GM19240 (cell line): ENCODE measurements around the gene THADA.
A peak's percentile ranks its signal among the peaks of the same experiment; 100 is the strongest.
"Not testable (repeated sequence)": the region's sequence is repeated elsewhere in the genome, so short reads cannot be mapped to it uniquely, and the experiment has no call there.

Experiments used
- DNase-seq: peaks from one replicate; pipeline ENCODE4 v3.0.0; 2011; ENCODE audit warnings: low spot score; ENCODE audit not compliant: insufficient read length

THADA gene

GRCh38 chr2:43305012-43305411 lies 290.8 kb downstream of the THADA start:
- DNase-seq = no peak

DNA sequence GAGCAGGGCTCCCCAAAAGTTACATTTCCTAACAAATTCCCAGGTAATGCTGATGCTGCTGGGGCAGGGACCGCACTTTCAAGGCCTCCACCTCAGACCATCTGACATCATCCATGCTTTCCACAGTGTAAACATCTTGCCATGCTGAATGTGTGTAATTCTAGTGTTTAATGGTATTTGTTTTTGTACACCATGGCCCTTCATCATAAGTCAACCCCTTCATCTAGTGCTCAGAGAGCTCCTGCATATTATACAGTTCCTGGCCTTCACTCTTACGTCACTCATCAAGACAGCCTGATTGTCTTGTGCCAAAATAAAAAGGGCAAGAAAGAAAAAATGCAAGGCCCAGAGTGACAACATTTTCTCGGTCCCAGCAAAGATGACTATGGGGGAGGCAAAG lies 291.9 kb downstream of the THADA start:
- no peak for DNase-seq

- no peak for DNase-seq
These were observed 292.8 kb downstream of the THADA start for GRCh38 chr2:43302961-43303494.

DNA sequence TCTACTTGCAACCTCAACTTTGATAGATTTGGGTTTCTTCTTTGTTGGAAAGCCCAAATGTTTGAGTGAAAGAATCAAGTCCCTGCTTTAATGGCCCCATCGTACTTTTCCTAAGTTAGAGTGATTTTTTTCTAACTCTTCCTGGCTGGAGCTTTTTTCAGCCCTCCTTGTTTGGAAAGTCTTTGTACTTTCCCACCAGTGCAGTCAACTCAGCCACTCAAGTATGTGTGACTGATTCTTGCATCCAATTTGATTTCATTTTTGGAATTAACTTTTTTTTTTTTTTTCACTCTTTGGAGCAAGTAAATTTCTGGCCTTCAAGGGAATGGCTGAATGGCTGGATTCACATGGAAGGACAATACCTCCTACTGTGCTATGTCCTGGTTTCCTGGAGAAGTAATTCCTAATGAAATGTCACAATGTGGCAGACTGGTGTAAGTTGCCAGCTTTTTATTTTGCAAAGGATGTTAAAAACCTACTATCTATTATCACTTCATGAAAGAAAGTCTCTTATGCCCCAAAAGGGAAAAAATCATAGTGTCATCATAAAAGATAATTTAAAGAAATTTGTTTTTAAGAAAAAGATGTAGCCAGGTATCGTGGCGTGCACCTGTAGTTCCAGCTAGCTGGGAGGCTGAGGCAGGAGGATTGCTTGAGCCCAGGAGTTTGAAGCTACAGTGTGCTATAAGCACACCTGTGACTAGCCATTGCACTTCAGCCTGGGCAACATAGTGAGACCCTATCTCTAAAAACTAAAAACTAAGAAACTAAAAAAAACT lies 293.5 kb downstream of the THADA start:
- no peak for DNase-seq

DNA sequence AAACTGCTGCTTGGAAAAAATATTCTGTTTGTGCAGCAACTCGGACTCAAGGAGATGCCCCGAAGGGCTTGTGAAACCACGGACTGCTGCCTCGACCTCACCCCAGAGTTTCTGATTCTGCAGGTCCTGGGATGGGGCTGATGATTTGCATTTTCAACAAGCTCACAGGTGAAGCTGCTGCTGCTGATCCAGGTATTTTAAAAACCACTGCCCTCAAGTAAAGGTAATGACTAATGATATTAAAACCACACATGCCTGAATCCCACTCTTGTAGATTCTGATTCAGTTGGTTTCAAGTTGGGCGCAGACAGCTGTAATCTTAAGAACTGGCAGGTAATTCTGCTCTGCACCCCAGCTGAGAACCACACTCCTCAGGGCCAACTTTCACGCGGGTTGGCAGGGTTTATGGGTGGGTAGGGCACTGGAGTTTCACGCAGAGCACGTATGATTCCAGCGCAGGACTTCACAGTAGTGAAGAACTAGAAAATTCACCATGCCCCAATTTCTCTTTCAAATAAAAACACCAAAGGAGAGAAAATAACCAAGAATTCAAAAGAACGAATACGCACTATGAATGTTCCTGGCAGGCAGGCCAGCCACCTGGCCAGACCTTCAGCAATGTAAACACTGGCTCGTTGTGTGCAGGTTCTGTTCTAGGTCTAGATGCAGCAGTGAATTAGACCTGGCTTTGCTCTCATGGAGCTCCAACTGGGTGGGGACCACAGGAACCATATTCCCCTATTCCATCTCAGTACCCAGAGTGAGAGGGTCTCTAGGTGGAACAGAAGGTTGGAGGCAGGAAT lies 294.9 kb downstream of the THADA start:
- DNase-seq = no peak

DNA sequence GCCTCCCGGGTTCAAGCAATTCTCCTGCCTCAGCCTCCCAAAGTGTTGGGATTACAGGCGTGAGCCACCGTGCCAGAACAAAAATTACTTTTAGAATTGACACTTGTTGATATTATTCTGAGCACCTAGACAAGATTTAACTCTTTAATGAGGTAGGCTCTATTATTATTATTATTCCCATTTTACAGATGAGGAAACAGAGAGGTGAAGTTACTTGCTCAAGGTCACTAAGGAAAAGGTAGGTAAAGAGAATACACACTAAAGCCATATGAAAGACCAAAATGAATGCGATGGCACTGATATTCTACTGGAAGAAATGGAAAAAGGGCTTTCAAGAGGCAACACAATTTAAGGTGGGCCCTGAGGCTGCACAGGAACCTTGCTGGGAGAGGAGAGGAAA lies 295.6 kb downstream of the THADA start:
- no peak for DNase-seq

GRCh38 chr2:43298500-43298899 lies 297.3 kb downstream of the THADA start:
- DNase-seq = no peak

DNA sequence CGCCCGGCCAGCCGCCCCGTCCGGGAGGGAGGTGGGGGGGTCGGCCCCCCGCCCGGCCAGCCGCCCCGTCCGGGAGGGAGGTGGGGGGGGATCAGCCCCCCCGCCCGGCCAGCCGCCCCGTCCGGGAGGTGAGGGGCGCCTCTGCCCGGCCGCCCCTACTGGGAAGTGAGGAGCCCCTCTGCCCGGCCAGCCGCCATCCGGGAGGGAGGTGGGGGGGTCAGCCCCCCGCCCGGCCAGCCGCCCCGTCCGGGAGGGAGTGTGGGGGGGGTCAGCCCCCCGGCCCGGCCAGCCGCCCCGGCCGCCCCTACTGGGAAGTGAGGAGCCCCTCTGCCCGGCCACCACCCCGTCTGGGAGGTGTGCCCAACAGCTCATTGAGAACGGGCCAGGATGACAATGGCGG lies 298.1 kb downstream of the THADA start:
- not testable (repeated sequence) for DNase-seq

DNA sequence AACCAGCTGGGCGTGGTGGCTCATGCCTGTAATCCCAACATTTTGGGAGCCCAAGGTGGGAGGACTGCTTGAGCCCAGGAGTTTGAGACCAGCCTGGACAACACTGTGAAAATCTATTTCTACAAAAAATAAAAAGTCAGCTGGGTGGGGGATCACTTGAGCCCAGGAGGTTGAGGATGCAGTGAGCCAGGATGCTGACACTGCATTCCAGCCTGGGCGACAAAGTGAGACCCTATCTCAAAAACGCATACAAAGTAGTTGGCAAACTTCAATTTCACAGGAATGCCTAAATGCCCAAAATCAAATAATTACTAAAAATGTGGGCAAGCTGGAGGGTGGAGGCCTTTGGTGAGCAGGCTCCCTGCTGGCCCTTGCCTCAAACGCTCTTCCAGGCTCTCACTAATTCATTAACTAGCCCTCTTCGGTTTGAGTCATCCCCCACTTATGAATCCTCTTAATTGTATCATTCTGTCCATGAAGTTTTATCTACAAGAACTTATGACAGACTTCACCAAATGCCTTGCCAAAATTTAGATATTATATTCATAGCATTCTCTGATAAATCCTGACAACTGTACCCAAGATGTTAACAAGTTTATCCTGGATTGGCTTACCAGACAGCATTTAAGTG lies 300.8 kb downstream of the THADA start:
- no peak for DNase-seq

- DNase-seq = peak; percentile 64
These were observed 301.8 kb downstream of the THADA start for GRCh38 chr2:43293744-43294695.

GRCh38 chr2:43292851-43293743 lies 302.7 kb downstream of the THADA start:
- DNase-seq = no peak

- DNase-seq = no peak
These were observed 303.5 kb downstream of the THADA start for GRCh38 chr2:43292297-43292696.

DNA sequence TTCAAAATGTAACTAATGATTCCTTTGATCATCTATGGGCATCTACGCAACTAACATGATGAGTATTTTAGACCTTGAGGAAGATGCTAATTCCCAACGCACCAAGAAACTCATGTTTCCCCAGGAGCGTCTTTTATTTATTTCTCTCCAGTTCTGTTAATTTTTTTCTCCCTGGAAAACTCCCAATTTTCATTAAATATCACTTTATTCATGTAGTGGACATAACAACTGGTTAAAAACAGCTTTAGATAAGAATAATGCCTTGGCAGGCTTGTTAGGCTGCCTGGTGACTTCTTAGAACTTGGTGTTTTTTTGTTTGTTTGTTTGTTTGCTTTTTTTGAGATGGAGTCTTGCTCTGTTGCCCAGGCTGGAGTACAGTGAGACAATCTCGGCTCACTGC lies 306.5 kb downstream of the THADA start:
- no peak for DNase-seq

- DNase-seq = no peak
These were observed 307.2 kb downstream of the THADA start for GRCh38 chr2:43288417-43289305.

DNA sequence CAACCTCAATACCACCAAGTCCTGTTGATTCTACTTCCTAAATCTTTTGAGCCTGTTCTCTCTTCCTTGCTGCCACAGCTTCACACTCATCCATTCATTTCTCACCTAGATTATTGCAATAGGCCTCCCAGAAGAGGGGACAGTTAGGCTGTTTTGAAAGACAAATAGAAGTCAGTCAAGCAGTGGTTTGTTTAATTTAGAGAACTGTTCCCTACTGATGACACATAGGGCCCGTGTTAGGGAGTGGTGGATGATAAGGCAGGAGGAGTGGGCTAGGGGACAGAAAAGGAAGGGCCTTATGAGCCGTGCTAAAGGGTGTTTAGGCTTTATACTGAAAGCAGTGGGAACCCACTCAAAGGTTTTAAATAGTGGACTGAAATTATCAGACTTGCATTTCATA lies 309.9 kb downstream of the THADA start:
- DNase-seq = no peak

DNA sequence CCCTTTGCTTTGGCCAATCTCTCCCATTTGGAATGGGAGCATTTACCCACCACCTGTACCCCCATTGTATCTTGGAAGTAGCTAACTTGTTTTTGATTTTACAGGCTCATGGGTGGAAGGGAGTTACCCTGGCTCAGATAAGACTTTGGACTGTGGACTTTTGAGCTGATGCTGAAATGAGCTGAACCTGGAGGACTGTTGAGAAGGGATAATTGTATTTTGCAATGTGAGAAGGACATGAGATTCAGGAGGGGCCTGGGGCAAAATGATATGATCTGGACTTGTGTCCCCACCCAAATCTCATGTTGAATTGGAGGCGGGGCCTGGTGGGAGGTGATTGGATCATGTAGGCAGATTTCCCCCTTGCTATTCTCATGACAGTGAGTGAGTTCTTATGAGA lies 310.9 kb downstream of the THADA start:
- no peak for DNase-seq

DNA sequence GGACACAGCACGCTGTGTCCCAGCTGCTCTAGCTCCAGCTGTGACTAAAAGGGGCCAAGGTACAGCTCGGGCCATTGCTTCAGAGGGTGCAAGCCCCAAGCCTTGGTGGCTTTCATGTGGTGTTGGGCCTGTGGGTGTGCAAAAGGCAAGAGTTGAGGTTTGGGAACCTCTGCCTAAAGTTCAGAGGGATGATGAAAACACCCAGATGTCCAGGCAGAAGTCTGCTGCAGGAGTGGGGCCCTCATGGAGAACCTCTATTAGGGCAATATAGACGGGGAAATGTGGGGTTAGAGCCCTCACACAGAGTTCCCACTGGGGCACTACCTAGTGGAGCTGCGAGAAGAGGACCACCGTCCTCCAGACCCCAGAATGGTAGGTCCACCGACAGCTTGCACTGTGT lies 311.5 kb downstream of the THADA start:
- DNase-seq = not testable (repeated sequence)

DNA sequence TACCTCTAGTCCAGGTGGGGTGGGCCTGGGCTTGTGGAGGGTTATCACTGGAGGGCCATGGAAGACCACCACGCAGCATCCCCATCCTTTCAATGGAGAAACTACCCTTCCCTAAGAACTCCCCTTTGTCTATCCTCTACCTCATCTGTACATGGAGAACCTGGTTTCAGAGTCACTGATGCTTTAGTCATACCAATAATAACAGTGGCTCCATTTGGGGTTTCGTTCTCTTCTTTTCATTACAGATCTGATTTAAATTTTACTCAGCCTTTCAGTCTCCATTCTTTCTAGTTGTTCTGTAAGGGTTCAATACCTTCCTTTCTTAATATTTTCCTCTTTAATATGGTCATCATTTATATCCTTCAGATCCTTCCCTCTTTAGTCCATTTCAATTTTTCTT lies 314.8 kb downstream of the THADA start:
- no peak for DNase-seq

DNA sequence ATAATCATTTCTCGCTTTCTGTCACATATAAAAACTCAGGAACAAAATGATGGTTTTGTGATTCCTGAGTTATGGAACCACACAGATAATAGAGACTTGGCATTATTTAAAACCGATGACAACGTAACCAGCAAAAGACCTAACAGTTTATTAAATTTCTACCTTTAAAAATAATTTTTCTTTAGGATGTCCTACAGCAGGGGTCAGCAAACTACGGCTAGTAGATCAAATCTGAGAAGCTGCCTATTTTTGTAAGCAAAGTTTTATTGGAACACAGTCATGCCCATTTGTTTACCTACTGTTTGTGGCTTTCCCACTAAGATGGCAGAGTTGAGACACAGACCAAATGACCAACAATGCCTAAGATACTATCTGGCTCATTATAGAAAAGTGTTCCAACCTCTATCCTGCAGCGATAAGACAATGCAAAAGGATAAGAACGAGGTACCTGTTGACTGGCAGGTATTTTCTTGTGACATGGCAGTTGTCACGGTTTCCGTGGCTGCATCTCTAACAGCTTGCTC lies 316.5 kb downstream of the THADA start:
- no peak for DNase-seq
